Measurements from ENCODE around the gene C6orf89.

DNA sequence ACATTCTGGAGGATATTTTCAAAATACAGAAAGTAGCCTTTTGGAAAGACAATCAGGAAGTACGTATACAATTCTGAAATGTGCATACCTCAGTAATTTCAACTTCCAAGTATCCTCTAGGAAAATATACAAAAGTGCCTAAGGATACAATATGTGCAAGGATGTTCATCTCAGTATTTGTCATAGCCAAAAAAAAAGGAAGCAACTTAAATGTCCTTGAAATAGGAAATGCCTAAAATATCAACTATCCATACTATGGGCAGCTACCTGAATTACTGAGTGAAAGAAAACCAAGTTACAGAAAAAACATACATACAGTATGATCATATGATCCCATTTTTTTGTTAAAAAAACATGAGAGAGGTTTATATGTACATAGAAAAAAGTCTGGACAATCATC lies 12.6 kb upstream of the C6orf89 start:
- TF ChIP-seq POLR2AphosphoS5 (IDR thresholded peaks at IDR 0.05; ENCODE audit: borderline replicate concordance, low read depth, low read length) (no peak), EZH2 (IDR thresholded peaks at IDR 0.05) (no peak)

All from SK-N-MC (cell line).